HG03175 (cell line): ENCODE data around the gene APLN.

Source experiments
- ATAC-seq: cut with Tn5 transposase; IDR thresholded peaks from one replicate; pipeline ENCODE4 v1.9.1; 2021; ENCODE audit warnings: mild to moderate bottlenecking, moderate library complexity; ENCODE audit not compliant: unreplicated experiment

APLN gene, protein sequence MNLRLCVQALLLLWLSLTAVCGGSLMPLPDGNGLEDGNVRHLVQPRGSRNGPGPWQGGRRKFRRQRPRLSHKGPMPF

DNA sequence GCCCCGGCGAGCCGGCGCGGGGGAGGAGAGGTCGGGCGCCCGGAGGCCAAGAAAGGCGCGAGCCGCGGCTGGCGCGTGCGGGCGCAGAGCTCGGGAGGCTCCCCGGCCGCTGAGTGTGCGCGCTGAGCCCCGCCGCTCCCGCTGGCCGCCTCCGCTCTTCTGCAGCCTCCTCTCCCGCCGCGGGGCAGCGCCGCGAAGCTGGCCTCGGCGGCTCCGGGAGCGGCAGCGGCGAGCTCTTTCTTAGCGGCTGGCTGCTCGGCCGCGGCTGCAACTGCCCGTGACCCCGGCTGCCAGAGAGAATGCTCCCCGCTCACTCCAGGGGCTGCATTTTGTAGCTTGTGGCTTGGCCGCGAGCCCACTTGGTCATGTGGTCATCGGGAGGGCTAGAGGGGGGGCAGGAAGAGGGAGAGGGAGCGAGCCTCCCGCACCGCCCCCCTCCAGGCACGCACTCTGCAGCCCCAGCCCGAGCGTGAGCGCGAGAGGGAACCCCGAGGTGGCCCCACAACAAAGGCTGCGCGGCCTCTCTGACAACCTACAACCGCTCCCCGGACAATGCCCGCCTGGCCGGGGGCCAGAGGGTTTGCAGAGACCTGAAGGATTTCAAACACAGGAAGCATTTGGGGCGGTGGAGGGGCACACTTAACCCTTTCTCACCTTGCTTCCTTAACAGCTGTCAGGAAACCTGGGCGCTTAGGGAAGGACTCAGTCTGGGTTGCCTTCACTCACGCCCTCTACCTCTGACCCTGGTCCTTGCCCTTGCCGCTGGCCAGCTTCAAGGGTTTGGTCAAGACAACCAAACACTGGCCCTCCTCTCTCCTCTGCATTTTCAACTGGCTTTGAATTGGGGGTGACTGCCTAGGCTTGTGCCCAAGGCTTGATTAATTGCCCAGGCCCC, at the start of gene APLN:
Gene APLN (minus strand): TSS at position 305 of the 895 bp plus-strand sequence. CDS start 326 bp downstream, outside the sequence.
- peak; percentile 37 for ATAC-seq

DNA sequence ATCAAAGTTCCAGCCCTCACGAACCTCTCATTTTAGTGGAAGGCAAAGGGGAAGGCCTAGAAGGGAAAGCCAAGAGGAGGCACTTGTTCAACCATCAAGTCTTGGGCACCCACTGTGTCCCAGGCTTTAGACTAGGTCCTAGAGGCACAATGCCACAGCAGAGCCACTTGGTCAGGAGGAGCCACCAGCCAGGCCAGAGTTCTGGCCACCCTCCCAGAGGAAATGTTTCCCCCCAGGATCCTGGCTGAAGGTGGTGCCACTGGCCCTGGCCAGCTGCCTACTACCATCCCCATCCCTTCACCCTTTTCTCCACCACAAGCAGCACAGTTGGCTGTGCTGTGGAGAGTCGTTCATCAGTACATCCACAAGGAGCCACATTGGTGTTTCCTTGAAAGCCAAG, 49.7 kb upstream of the APLN start:
- no peak for ATAC-seq

DNA sequence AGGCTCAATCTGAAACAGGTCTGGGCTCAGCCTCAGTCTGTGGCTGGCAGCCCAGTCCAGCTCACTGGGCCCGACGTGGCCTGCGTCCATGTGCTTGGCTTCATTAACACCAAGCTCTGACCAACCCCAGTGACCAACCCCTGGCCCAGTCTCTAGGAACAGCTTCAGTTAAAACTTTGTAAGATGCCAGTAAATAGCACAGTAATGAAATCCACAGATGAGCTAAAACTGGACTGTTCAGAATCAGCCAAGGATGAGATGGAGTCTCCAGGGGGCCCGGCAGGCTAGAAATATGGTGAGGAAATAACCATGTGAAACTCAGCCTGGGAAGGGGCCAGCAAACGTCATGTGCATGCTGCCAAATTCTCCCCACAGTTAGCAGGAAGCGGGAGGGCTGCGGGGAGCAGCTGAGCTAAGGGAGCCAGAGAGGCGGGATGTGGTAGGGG, 46.9 kb upstream of the APLN start:
- no peak for ATAC-seq

DNA sequence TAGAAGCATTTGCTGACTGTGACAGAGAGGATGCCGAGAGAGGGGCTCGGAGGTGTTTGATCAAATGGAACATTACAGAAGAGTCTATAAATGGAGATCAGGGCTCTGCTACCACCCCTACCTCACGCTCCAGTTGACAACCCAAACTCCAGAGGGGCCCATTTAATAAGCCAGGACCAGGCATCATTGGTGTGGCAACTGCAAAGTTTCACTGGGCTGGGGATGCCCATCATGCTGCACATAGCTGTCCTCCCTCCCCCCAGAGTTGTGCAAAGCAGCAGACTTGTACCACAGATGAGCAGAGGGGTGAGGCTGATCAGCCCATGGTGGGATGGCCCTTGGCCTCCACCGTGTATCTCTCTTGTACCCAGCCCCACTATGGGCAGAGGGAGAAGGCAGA, 45.8 kb upstream of the APLN start:
- ATAC-seq: no peak

DNA sequence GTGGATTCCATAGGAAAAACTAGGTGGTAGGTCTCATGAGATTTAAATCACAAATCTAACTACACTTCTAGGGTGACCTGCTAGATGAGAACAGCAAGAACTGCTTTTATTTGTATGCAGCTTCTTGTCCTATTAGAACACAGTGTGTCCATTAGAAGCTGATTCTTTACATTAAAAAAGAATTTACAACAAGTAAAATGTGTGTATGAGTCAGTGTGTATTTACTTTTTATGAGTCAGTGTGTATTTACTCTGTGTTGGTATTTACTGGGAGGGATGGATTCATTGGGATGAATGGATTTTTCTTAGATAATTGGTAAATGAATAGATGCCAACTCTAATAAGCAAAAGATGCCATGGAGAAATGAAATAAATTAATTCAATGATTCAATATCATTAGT, 43.4 kb upstream of the APLN start:
- ATAC-seq: no peak

DNA sequence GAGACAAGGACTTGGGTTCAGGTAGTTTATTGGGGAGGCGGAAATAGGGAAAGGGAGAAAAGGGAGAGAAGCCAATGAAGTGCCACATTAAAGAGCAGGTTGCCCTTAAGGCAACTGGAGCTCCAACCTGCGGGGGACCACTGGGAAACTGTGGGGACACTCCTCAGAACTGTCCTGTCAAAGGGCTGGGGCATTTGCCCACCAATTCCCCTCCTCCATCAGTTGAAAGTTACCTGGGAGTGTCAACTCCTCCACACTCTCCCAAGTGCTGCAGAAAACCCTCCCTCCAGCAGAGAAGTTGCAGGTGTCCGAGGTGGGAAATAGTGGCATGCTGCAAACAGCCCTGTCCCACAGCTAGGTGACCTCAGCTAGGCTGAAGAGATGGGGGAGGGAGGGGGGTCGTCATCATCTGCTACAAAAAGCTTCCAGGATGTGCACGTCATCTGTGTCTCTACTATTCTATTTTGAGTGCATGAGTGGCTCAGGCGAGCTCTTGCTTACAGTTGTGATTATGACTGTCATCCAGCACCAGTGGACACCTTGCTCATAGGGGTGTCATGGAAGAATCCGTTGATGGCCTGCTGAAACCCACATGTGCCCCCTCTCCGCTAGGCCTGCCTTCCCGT, 42.6 kb upstream of the APLN start:
- no peak for ATAC-seq

DNA sequence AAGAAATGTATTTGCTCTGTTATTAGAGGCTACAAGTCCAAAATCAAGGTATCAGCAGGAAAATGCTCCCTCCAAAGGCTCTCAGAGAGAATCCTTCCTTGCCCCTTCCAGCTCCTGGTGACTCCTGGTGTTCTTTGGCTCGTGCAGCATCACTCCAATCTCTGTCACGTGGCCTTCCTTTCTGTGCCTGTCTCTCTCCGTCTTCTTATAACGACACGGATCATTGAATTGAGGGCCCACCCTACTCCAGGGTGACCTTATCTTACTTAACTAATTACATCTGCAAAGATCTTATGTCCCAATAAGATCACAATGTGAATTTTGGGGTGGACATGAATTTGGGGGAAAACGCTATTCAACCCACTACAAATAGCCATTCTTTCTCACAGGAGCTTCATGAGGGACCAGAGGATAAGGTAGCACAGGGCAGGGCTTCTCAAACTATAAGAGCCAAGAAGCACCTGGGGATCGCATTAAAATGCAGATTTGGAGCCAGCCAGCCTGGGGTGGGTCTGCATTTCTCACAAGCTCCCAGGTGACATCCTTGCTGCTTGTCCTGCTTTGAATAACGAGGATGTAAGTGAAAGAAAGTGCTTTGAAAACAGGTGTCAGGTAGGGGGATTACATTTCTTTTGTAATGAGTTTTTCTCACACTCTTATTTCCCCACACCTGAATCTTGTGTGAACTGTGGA, 41.9 kb upstream of the APLN start:
- ATAC-seq: no peak

DNA sequence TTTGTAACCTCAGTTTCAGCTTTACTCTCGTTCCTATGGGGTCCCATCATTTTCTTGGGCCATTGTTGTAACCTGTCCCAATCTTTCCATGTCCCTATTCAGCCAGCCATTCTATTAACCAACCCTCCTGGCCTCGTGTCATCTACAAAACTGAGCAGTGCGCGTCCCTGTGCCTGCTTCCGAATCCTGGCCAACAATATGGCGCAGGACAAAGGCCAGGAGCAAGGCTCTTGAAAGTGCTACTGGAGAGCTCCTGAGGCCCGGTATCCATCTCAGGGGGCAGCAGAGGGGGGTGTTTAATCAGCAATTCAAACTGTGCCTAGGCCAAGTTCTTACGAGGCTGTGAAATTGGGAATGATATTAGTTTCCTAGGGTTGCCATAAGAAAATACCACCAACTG, 41.2 kb upstream of the APLN start:
- no peak for ATAC-seq

DNA sequence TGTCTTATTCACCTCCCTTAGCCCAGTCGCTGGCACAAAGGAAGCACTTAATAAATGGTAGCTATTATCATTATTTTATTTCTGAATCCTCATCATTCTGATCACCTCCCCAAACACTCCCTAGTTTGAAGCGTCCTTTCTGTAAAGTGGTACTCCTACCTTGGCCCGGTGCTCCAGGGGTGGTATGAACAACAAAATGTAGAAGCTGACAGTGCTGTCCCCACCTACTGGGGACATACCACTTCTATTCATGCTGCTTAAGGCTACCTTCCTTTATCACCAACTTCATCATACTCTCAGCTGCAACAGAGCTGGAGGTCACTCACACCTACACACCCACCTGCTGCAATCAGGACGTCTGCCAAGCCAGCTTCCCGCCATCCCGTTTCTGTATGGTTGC, 40.8 kb upstream of the APLN start:
- ATAC-seq: no peak

DNA sequence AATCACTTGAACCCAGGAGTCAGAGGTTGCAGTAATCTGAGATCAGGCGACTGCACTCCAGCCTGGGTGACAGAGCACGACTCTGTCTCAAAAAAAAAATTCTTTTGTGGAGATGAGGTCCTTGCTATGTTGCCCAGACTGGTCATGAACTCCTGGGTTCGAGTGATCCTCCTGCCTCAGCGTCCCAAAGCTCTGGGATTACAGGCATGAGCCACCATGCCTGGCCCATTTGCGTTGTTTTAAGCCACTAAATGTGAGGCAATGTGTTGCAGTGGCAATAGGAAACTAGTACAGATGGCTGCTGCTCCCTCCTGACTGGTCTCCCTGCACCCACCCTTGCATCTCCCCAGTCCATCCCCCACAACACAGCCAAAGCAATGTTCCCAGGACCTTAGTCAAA, 40.0 kb upstream of the APLN start:
- ATAC-seq: no peak

DNA sequence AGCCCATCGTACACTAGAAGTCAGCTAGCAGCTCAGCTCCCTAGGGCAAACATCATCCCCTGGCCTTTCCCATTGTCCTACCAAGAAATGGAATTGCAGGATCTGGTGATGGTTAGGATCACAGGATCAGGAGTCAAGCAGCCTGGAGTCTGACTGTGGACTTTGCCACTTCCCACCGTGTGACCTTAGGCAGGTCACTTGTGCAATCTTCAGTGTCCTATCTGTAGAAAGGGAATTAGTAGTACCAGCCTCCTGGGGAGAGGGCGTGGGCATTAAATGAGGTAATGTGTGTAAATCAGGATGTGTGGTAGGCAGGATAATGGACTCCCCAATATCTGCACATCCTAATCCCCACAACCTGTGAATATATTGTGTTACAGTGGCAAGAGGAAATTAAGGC, 38.6 kb upstream of the APLN start:
- no peak for ATAC-seq

DNA sequence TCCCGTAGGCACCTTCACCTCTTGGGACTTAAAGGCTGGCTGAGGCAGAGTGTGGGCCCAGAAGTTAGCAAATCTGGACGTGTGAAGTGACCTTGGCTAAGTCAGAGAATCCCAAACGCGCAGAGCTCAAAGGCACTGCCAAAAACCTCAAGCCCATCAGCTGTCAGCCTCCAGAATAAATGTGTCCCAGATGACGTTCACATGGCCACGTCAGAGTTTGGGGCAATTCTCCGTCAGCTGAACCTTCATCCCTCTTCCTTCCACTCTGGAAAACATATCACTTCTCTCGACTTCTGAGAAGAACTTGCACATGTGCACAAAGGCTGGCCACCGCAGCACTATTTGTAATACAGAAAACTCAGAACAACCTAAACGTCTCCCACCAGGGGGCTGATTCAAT, 35.7 kb upstream of the APLN start:
- ATAC-seq: no peak

DNA sequence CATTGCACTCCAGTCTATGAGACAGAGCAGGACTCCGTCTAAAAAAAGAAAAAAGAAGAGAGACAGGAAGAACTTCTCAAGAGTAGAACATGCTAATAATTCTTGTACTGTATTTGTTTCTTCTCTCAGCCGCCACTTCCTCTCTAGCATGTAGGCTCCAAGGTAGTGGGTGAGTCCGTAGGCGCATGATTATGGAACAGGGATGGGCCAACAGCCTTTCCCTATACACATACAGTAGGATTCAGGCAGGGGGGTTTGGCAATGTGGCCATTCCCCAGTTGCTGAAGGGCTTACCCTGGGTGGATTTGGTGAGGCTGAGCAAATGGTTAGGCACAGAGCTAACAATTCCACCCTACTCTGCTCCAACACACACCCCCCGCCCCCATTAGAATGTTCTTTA, 35.0 kb upstream of the APLN start:
- ATAC-seq: no peak

DNA sequence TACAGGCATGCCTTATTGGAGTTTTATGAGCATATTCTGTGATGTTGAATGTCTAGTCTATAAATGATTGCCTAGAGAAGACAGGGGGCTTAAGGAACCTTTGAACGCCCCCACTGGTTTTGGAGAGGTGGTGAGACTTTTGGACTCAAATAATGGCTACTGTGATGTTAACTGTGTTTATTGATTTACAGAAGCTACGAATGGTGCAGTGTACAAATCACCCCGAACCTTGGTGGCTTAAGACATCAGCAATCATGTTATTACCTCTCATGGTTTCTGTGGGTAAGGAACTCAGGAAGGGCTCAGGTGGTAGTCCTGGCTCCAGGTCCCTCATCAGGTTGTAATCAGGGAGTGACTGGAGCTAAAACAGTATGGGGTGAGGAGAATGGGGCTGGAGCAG, 33.3 kb upstream of the APLN start:
- no peak for ATAC-seq

DNA sequence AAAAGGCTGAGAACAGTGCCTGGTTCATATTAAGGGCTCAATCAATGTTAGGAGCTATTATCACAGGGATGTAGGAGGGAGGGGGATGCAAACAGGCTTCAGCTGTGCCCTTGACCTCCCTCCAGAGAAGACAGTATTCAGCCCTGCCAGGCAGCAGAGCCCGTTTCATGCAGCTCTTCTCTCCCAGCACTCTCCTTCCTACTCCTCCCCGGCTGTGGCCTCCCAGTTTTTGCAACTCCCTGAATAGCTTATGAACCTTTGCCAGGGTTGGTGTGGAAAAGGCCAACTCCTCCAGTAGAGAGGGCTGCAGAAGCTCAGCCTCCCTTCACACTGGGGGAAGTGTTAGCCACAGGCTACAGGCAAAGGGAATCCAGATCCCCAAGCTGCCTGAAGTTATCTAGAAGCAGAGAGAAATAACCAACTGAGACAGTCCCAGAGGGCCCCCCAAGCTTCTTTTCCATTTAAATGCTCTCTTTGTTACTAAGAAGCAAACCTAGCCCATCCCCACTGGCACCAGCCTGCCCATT, 31.7 kb upstream of the APLN start:
- ATAC-seq: no peak

DNA sequence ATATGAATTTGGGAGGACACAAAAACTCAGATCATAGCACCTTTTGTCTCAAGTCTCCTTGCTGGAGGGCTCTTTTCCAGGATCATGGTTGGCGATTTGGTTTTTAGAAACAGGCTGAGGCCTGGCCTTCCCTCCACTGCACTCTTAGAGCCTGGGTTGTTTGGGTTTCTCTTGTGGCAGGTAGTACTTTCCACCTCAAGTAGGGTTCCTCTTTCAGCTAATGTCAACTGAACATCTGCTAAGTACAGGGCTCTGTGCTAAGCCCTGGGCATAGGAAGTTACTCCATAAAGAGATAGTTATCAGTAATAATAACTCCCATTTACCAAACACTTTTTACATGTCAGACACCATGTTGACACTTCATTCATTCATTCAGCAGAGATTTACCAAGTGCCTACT, 28.2 kb upstream of the APLN start:
- no peak for ATAC-seq

DNA sequence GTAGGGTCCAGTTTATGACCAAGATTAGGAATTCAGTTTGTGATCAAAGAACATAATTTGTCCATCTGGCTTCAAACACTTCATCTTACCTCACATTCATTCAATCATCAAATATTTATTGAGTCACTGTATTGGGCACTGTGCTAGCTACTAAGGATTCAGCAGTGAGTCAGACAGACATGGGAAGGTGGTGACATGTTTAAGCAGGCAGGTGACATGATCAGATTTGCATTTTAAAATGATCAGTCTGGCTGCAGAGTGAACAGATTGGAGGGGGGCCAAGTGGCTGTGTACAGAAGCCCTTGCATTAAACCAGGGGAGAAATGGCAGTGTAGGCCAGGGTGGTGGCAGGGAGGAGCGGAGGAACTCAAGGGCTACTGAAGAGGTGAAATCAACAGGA, 25.1 kb upstream of the APLN start:
- no peak for ATAC-seq

DNA sequence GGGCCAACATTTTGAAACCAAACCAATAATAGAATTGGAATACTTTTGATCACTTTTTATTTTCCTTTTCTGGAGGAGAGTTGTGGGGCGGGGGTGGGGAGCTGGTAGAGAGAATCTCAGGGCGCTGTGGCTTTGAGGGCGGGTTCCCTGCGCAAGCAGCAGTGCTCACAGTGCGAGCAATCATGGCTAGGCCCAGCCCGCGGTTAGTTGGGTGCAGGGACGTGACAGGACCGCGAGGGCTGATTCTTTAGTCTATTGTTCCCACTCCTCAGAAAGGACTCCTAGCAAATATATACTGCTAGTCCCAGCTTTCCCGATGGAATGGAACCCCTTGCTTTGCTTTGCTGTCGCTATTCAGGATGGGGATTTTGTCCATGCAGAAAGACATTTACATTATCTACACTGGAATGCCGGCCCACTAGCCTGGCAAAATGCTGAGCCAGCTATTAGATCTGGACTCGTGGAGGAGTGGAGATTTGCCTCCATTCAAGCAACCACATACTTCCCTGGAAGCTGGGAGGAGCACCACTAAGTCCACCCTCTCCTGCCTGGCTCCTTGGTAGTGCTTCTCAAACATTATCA, 23.9 kb upstream of the APLN start:
- no peak for ATAC-seq

DNA sequence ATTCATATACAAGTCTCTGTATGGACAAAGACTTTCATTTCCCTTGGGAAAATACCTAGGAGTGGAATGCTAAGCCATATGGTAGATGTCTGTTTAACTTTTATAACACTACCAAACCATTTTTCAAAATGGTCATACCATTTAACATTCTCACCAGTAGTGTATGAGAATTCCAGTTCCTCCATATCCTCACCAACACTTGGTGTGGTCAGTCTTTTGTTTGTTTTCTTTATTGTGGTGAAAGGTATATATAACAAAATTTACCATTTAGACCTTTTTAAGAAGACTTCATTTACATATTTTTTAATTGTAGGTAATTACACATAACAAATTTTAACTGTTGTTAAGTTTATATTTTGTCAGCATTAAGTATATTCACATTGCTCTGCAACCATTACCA, 12.7 kb upstream of the APLN start:
- ATAC-seq: no peak

DNA sequence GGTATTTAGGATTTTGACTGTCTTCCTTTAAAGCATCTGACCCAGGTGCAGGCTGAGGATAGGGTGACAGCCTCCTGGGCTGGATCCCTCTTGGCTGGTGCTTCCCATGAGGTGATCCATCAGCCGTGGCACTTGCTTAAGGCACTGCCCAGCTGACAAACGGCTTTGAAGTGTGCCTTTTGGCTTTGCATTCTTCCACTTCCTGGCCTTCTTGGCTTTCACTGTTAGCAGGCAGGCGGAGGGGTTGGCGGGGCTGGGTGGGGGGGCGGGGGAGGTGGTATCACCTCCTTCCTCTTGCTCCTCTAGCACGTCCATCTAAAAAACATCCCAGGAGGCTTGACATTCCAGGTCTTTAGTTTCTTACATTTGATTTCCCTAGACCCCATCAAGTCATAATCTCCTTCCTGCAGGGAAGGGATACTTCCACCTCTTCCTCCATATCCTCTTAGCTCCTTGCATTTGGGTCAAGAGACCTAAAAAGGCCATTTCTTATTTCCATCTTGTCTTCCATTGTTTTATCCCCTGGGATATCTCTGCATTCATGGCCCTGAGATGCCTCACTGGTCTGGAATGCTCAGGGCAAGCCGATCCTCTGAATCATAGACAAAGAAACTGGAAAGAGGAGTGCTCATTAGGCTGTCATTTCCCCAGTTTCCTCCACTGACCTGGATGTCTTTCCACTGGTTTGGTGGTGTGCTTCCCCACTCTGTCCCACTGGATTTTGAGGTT, 11.3 kb upstream of the APLN start:
- no peak for ATAC-seq
